Measurements from ENCODE around the gene ATP10B.

ATP10B gene

DNA sequence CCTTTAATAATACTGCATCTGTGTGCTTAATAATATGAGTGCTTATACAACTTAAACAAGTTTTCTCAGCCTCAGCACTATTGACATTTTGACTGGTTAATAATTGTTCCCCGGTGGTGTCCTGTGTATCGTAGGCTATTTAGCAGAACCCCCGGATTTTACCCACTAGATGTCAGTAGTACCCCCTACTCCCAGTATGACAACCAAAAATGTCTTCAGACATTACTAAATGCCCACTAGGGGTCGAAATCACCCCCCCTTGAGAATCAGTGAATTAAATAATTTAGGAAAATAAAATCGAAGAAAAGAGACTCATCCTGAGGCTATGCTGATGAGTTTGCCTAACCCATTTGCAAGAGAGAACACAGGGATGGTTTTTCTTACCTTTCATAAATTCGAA is 166.3 kb downstream of the ATP10B start:
- DNase-seq, result peak; percentile 26 to 51 (median 51)
- WGBS (ENCODE audit: insufficient coverage), result 64% methylated on average over 2 of the region's 6 CpGs
- Histone ChIP-seq H3K27ac (ENCODE audit: insufficient read depth in 1 of 2, low read depth in 1 of 2, low read length in 2 of 2, poor library complexity in 1 of 2, severe bottlenecking in 2 of 2) (no peak overlapping the region), H3K4me3 (ENCODE audit: control insufficient read depth in 1 of 7, extremely low read depth in 1 of 7, insufficient read depth in 4 of 7, low read depth in 2 of 7, low read length in 6 of 7) (no peak overlapping the region), H3K9me3 (ENCODE audit: control extremely low read depth in 1 of 5, control insufficient read depth in 4 of 5, insufficient read depth in 2 of 5, low read depth in 1 of 5, low read length in 4 of 5) (peaks cover 0 to 2% (median 0%) of the 10 kb centered on the region in 5 experiments), H3K27me3 (replicated peaks in 2 of 5; ENCODE audit: control insufficient read depth in 4 of 5, insufficient read depth in 5 of 5, low read length in 4 of 5) (peaks cover 0 to 4% (median 0%) of the 10 kb centered on the region in 5 experiments), H3K4me1 (ENCODE audit: control extremely low read depth in 1 of 4, control insufficient read depth in 4 of 4, insufficient read depth in 4 of 4, low read length in 3 of 4) (no peaks in the 10 kb centered on the region), H3K36me3 (ENCODE audit: control insufficient read depth in 4 of 4, insufficient read depth in 4 of 4, low read length in 3 of 4) (no peaks in the 10 kb centered on the region)
- POLR2A ChIA-PET, result no interaction called here
- CTCF ChIA-PET, result no interaction called here

DNA sequence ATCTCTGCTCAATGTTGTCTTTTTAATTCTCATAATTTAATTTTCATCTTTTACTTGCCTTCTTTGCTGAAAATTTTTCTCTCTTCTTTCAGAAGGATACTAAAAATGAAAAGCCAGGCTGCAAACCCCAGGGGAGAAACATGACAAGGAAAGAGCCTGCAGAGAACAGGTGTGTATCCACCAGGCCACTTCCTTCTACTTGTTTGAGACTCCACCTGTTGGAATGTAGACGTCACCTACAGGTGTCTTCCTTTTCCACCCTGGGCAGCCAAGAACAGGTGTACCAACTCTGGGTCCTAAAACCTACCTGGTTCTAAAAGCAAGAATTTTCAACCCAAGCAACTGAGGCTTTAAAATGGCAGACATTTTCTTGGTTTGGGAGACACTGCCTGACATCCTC is 166.8 kb downstream of the ATP10B start:
- Histone ChIP-seq H3K27ac (ENCODE audit: insufficient read depth in 1 of 2, low read depth in 1 of 2, low read length in 2 of 2, poor library complexity in 1 of 2, severe bottlenecking in 2 of 2) (no peak overlapping the region), H3K4me1 (ENCODE audit: control extremely low read depth in 1 of 4, control insufficient read depth in 4 of 4, insufficient read depth in 4 of 4, low read length in 3 of 4) (no peaks in the 10 kb centered on the region), H3K36me3 (ENCODE audit: control insufficient read depth in 4 of 4, insufficient read depth in 4 of 4, low read length in 3 of 4) (no peaks in the 10 kb centered on the region), H3K27me3 (replicated peaks in 2 of 5; ENCODE audit: control insufficient read depth in 4 of 5, insufficient read depth in 5 of 5, low read length in 4 of 5) (peaks cover 0 to 4% (median 0%) of the 10 kb centered on the region in 5 experiments), H3K9me3 (ENCODE audit: control extremely low read depth in 1 of 5, control insufficient read depth in 4 of 5, insufficient read depth in 2 of 5, low read depth in 1 of 5, low read length in 4 of 5) (peaks cover 0 to 2% (median 0%) of the 10 kb centered on the region in 5 experiments), H3K4me3 (ENCODE audit: control insufficient read depth in 1 of 7, extremely low read depth in 1 of 7, insufficient read depth in 4 of 7, low read depth in 2 of 7, low read length in 6 of 7) (no peak overlapping the region)
- ChIA-PET CTCF (no interaction called here), POLR2A (no interaction called here)
- DNase-seq, result no peak
- WGBS (ENCODE audit: insufficient coverage), result 89% methylated on average over 1 of the region's 1 CpG

GRCh38 chr5:160679567-160680309 is 172.3 kb downstream of the ATP10B start:
- DNase-seq, result no peak
- CTCF ChIA-PET, result no interaction called here
- 96% methylated on average over 5 of the region's 6 CpGs for WGBS (ENCODE audit: insufficient coverage)

GRCh38 chr5:160675988-160676387 is 176.0 kb downstream of the ATP10B start:
- Histone ChIP-seq H3K4me1 (ENCODE audit: control extremely low read depth in 1 of 4, control insufficient read depth in 4 of 4, insufficient read depth in 4 of 4, low read length in 3 of 4) (no peaks in the 10 kb centered on the region), H3K9me3 (ENCODE audit: control extremely low read depth in 1 of 5, control insufficient read depth in 4 of 5, insufficient read depth in 2 of 5, low read depth in 1 of 5, low read length in 4 of 5) (peaks cover 0 to 2% (median 0%) of the 10 kb centered on the region in 5 experiments), H3K27ac (ENCODE audit: insufficient read depth in 1 of 2, low read depth in 1 of 2, low read length in 2 of 2, poor library complexity in 1 of 2, severe bottlenecking in 2 of 2) (no peak overlapping the region), H3K4me3 (ENCODE audit: control insufficient read depth in 1 of 7, extremely low read depth in 1 of 7, insufficient read depth in 4 of 7, low read depth in 2 of 7, low read length in 6 of 7) (no peak overlapping the region), H3K36me3 (ENCODE audit: control insufficient read depth in 4 of 4, insufficient read depth in 4 of 4, low read length in 3 of 4) (no peaks in the 10 kb centered on the region), H3K27me3 (replicated peaks in 2 of 5; ENCODE audit: control insufficient read depth in 4 of 5, insufficient read depth in 5 of 5, low read length in 4 of 5) (peaks cover 0 to 2% (median 0%) of the 10 kb centered on the region in 5 experiments)
- CTCF ChIA-PET, result interaction anchor here (1.0 kb wide), 1 partner anchor 109 kb away, joined by 3 read pairs; no protein-coding TSS in a partner anchor
- DNase-seq, result no peak
- POLR2A ChIA-PET, result no interaction called here
- WGBS (ENCODE audit: insufficient coverage), result 85% methylated on average over 1 of the region's 2 CpGs

More at GRCh38 chr5:160679567-160680309, 172.3 kb downstream of the ATP10B start:
- Histone ChIP-seq H3K36me3 (ENCODE audit: control insufficient read depth in 4 of 4, insufficient read depth in 4 of 4, low read length in 3 of 4) (no peaks in the 10 kb centered on the region), H3K27me3 (replicated peaks in 2 of 5; ENCODE audit: control insufficient read depth in 4 of 5, insufficient read depth in 5 of 5, low read length in 4 of 5) (peaks cover 0 to 6% (median 0%) of the 10 kb centered on the region in 5 experiments), H3K9me3 (ENCODE audit: control extremely low read depth in 1 of 5, control insufficient read depth in 4 of 5, insufficient read depth in 2 of 5, low read depth in 1 of 5, low read length in 4 of 5) (peaks cover 0 to 2% (median 0%) of the 10 kb centered on the region in 5 experiments), H3K4me1 (ENCODE audit: control extremely low read depth in 1 of 4, control insufficient read depth in 4 of 4, insufficient read depth in 4 of 4, low read length in 3 of 4) (no peaks in the 10 kb centered on the region), H3K4me3 (ENCODE audit: control insufficient read depth in 1 of 7, extremely low read depth in 1 of 7, insufficient read depth in 4 of 7, low read depth in 2 of 7, low read length in 6 of 7) (no peak overlapping the region), H3K27ac (ENCODE audit: insufficient read depth in 1 of 2, low read depth in 1 of 2, low read length in 2 of 2, poor library complexity in 1 of 2, severe bottlenecking in 2 of 2) (no peak overlapping the region)
- POLR2A ChIA-PET, result no interaction called here

- DNase-seq, result no peak
- ChIA-PET POLR2A (no interaction called here), CTCF (no interaction called here)
- no peaks in the 10 kb centered on the region for H3K4me1 ChIP-seq (ENCODE audit: control extremely low read depth in 1 of 4, control insufficient read depth in 4 of 4, insufficient read depth in 4 of 4, low read length in 3 of 4)
- no peak overlapping the region for H3K27ac ChIP-seq (ENCODE audit: insufficient read depth in 1 of 2, low read depth in 1 of 2, low read length in 2 of 2, poor library complexity in 1 of 2, severe bottlenecking in 2 of 2)
- peaks cover 0 to 2% (median 0%) of the 10 kb centered on the region in 5 experiments for H3K27me3 ChIP-seq (replicated peaks in 2 of 5; ENCODE audit: control insufficient read depth in 4 of 5, insufficient read depth in 5 of 5, low read length in 4 of 5)
- no peaks in the 10 kb centered on the region for H3K9me3 ChIP-seq (ENCODE audit: control extremely low read depth in 1 of 5, control insufficient read depth in 4 of 5, insufficient read depth in 2 of 5, low read depth in 1 of 5, low read length in 4 of 5)
- H3K4me3 ChIP-seq (ENCODE audit: control insufficient read depth in 1 of 7, extremely low read depth in 1 of 7, insufficient read depth in 4 of 7, low read depth in 2 of 7, low read length in 6 of 7), result no peak overlapping the region
- 90% methylated on average over 3 of the region's 3 CpGs for WGBS (ENCODE audit: insufficient coverage)
- H3K36me3 ChIP-seq (ENCODE audit: control insufficient read depth in 4 of 4, insufficient read depth in 4 of 4, low read length in 3 of 4), result no peaks in the 10 kb centered on the region
Observed at GRCh38 chr5:160674901-160675300, 177.1 kb downstream of the ATP10B start.

- WGBS (ENCODE audit: insufficient coverage), result 0% methylated on average over 2 of the region's 2 CpGs
- no peak overlapping the region for H3K4me3 ChIP-seq (ENCODE audit: control insufficient read depth in 1 of 7, extremely low read depth in 1 of 7, insufficient read depth in 4 of 7, low read depth in 2 of 7, low read length in 6 of 7)
- POLR2A ChIA-PET, result no interaction called here
- no peaks in the 10 kb centered on the region for H3K4me1 ChIP-seq (ENCODE audit: control extremely low read depth in 1 of 4, control insufficient read depth in 4 of 4, insufficient read depth in 4 of 4, low read length in 3 of 4)
- CTCF ChIA-PET, result no interaction called here
- H3K27ac ChIP-seq (ENCODE audit: insufficient read depth in 1 of 2, low read depth in 1 of 2, low read length in 2 of 2, poor library complexity in 1 of 2, severe bottlenecking in 2 of 2), result no peak overlapping the region
- H3K9me3 ChIP-seq (ENCODE audit: control extremely low read depth in 1 of 5, control insufficient read depth in 4 of 5, insufficient read depth in 2 of 5, low read depth in 1 of 5, low read length in 4 of 5), result no peaks in the 10 kb centered on the region
- no peak for DNase-seq
- no peaks in the 10 kb centered on the region for H3K36me3 ChIP-seq (ENCODE audit: control insufficient read depth in 4 of 4, insufficient read depth in 4 of 4, low read length in 3 of 4)
- H3K27me3 ChIP-seq (replicated peaks in 2 of 5; ENCODE audit: control insufficient read depth in 4 of 5, insufficient read depth in 5 of 5, low read length in 4 of 5), result no peaks in the 10 kb centered on the region
Observed at GRCh38 chr5:160672521-160672920, 179.5 kb downstream of the ATP10B start.

GRCh38 chr5:160668356-160668755 is 183.7 kb downstream of the ATP10B start:
- WGBS (ENCODE audit: insufficient coverage), result 100% methylated on average over 1 of the region's 2 CpGs
- Histone ChIP-seq H3K27me3 (replicated peaks in 2 of 5; ENCODE audit: control insufficient read depth in 4 of 5, insufficient read depth in 5 of 5, low read length in 4 of 5) (no peaks in the 10 kb centered on the region), H3K36me3 (ENCODE audit: control insufficient read depth in 4 of 4, insufficient read depth in 4 of 4, low read length in 3 of 4) (no peaks in the 10 kb centered on the region), H3K4me3 (ENCODE audit: control insufficient read depth in 1 of 7, extremely low read depth in 1 of 7, insufficient read depth in 4 of 7, low read depth in 2 of 7, low read length in 6 of 7) (no peak overlapping the region), H3K9me3 (ENCODE audit: control extremely low read depth in 1 of 5, control insufficient read depth in 4 of 5, insufficient read depth in 2 of 5, low read depth in 1 of 5, low read length in 4 of 5) (no peaks in the 10 kb centered on the region), H3K4me1 (ENCODE audit: control extremely low read depth in 1 of 4, control insufficient read depth in 4 of 4, insufficient read depth in 4 of 4, low read length in 3 of 4) (no peaks in the 10 kb centered on the region), H3K27ac (ENCODE audit: insufficient read depth in 1 of 2, low read depth in 1 of 2, low read length in 2 of 2, poor library complexity in 1 of 2, severe bottlenecking in 2 of 2) (no peak overlapping the region)
- no peak for DNase-seq
- POLR2A ChIA-PET, result interaction anchor here (0.5 kb wide), 1 partner anchor 73 kb away, joined by 3 read pairs; no protein-coding TSS in a partner anchor
- CTCF ChIA-PET, result no interaction called here
